K562 (cell line): Measurements from ENCODE around the gene ALOX5. TPM values are rescaled to one million over a fixed set of nuclear protein-coding genes. Genes with fewer than 3 reads are reported as not detected.
A peak's percentile ranks its signal among the peaks of the same experiment; 100 is the strongest.

Experiments
- BMI1 ChIP-seq: fragments of 150-350 bp; IDR thresholded peaks from 2 replicates; pipeline ENCODE4 v1.6.1; 2014; ENCODE audit warnings: low read length
- ELF1 ChIP-seq: fragments of 200-800 bp; sonication (Bioruptor generic); IDR thresholded peaks from 2 replicates; pipeline ENCODE4 v1.6.1; 2016; ENCODE audit warnings: missing genetic modification characterization, missing compliant biosample characterization
- FOS ChIP-seq: IDR thresholded peaks from 3 replicates; pipeline ENCODE4 v1.6.1; 2011; ENCODE audit not compliant: insufficient read length; ENCODE audit errors: extremely low read depth
- GTF2B ChIP-seq: IDR thresholded peaks from 2 replicates; pipeline ENCODE4 v1.6.1; 2011; ENCODE audit not compliant: insufficient read length; ENCODE audit errors: extremely low read depth
- HMG20A ChIP-seq: fragments of 450-650 bp; formaldehyde crosslinking; conservative IDR thresholded peaks from 2 replicates; pipeline ENCODE4 v1.4.0; 2020; ENCODE audit warnings: mild to moderate bottlenecking, mixed read lengths
- SRSF9 ChIP-seq: fragments of 200-400 bp; formaldehyde crosslinking; IDR thresholded peaks from 2 replicates; pipeline ENCODE4 v1.6.1; 2017; ENCODE audit warnings: low read depth, low read length, borderline replicate concordance
- ZBTB1 ChIP-seq: sonication (generic); formaldehyde crosslinking; IDR thresholded peaks from 2 replicates; pipeline ENCODE4 v1.8.1; 2023; ENCODE audit warnings: missing genetic modification reagents, low read depth, mild to moderate bottlenecking, borderline replicate concordance
- ZBTB40 ChIP-seq, 2 experiments: fragments of 450-650 bp in 1 of 2; sonication (generic) in 1 of 2; formaldehyde crosslinking in 1 of 2; IDR thresholded peaks; 2 replicates each; pipeline versions ENCODE4 v1.7.1 to v1.9.0; 2016 to 2022; ENCODE audit warnings: inconsistent platforms in 1 of 2, mild to moderate bottlenecking in 1 of 2, missing genetic modification reagents in 1 of 2
- polyA plus RNA-seq, 8 experiments: library from polyadenylated mRNA; depleted of rRNA in 4 of 8; stranded (reverse) in 5 of 8; unstranded in 3 of 8; fragments of >200 nt; fragmentation: Nextera tagmentation in 2 of 8; fragmentation: Illumina TruSeq in 1 of 8; extraction: Ambion mirVana in 2 of 8; extraction: Trizol in 1 of 8; gene quantifications; 2 replicates each; pipeline versions ENCODE4 v1.2.1 to v1.2.3, GENCODE V29; 2011 to 2014; ENCODE audit warnings: inconsistent platforms in 1 of 8, missing spikeins in 1 of 8
- total RNA-seq, 7 experiments: library from RNA; depleted of rRNA in 6 of 7; stranded (reverse); fragments of >200 nt in 6 of 7; fragmentation: Illumina TruSeq in 2 of 7; extraction: Trizol in 2 of 7; gene quantifications; 2 replicates each; pipeline versions ENCODE4 v1.2.1 to v1.2.3, GENCODE V29; 2011 to 2021; ENCODE audit warnings: low replicate concordance in 1 of 7
- TF ChIP-seq, protein P1 (sequence below): fragments of 250-450 bp; sonication (Bioruptor Pico); IDR thresholded peaks from 2 replicates; pipeline ENCODE4 v1.9.0; 2021; ENCODE audit warnings: mild to moderate bottlenecking, inconsistent platforms
- TF ChIP-seq, protein P2 (sequence below): fragments of 450-650 bp; formaldehyde crosslinking; IDR thresholded peaks from 2 replicates; pipeline ENCODE4 v1.4.0; 2020; ENCODE audit warnings: mild to moderate bottlenecking, moderate library complexity
- TF ChIP-seq, protein P3 (sequence below): sonication (generic); formaldehyde crosslinking; IDR thresholded peaks from 2 replicates; pipeline ENCODE4 v1.8.0; 2022; ENCODE audit warnings: mild to moderate bottlenecking, missing genetic modification reagents

Gene ALOX5
- total and polyA plus RNA-seq, 9 of the 15 experiments (the other 6 are each of a cell fraction or from before 2014, with no cell fraction given), result 0.10 to 2.4 (median 1.4) TPM

- TF ChIP-seq, protein P1, sequence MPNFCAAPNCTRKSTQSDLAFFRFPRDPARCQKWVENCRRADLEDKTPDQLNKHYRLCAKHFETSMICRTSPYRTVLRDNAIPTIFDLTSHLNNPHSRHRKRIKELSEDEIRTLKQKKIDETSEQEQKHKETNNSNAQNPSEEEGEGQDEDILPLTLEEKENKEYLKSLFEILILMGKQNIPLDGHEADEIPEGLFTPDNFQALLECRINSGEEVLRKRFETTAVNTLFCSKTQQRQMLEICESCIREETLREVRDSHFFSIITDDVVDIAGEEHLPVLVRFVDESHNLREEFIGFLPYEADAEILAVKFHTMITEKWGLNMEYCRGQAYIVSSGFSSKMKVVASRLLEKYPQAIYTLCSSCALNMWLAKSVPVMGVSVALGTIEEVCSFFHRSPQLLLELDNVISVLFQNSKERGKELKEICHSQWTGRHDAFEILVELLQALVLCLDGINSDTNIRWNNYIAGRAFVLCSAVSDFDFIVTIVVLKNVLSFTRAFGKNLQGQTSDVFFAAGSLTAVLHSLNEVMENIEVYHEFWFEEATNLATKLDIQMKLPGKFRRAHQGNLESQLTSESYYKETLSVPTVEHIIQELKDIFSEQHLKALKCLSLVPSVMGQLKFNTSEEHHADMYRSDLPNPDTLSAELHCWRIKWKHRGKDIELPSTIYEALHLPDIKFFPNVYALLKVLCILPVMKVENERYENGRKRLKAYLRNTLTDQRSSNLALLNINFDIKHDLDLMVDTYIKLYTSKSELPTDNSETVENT (CRISPR knock-in tag), result no peak
- no peak for TF ChIP-seq BMI1
- TF ChIP-seq, protein P2, sequence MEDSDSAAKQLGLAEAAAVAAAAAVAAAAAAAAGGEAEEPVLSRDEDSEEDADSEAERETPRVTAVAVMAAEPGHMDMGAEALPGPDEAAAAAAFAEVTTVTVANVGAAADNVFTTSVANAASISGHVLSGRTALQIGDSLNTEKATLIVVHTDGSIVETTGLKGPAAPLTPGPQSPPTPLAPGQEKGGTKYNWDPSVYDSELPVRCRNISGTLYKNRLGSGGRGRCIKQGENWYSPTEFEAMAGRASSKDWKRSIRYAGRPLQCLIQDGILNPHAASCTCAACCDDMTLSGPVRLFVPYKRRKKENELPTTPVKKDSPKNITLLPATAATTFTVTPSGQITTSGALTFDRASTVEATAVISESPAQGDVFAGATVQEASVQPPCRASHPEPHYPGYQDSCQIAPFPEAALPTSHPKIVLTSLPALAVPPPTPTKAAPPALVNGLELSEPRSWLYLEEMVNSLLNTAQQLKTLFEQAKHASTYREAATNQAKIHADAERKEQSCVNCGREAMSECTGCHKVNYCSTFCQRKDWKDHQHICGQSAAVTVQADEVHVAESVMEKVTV (CRISPR knock-in tag), result no peak
- TF ChIP-seq SRSF9, result no peak
- TF ChIP-seq ELF1 (tag), result peak; percentile 62
- peak; percentile 43; the same call in 1 of the 2 replicates for TF ChIP-seq ZBTB40 (IDR thresholded peaks at IDR 0.05)
- no peak for TF ChIP-seq ZBTB40 (CRISPR knock-in tag; IDR thresholded peaks at IDR 0.05)
- no peak for TF ChIP-seq ZBTB1 (CRISPR knock-in tag)
- no peak for TF ChIP-seq GTF2B
- no peak for TF ChIP-seq HMG20A (CRISPR knock-in tag)
- TF ChIP-seq FOS, result no peak
- TF ChIP-seq, protein P3, sequence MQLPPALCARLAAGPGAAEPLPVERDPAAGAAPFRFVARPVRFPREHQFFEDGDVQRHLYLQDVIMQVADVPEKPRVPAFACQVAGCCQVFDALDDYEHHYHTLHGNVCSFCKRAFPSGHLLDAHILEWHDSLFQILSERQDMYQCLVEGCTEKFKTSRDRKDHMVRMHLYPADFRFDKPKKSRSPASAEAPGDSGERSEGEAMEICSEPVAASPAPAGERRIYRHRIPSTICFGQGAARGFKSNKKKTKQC, result no peak
Observed at GRCh38 chr10:45437587-45438465, 63.8 kb downstream of the ALOX5 start (continued).
